H1 (cell line): ENCODE results near the gene FNDC5. TPM values are rescaled to one million over a fixed set of nuclear protein-coding genes. Genes with fewer than 3 reads are reported as not detected.

Experiments used
- CHD7 ChIP-seq: fragments of 300-600 bp; sonication (generic); IDR thresholded peaks from 2 replicates; pipeline ENCODE4 v1.7.1; 2012; ENCODE audit warnings: low read length, moderate library complexity, mild to moderate bottlenecking, inconsistent platforms; ENCODE audit not compliant: insufficient replicate concordance
- EGR1 ChIP-seq: IDR thresholded peaks from 2 replicates; pipeline ENCODE4 v1.6.1; 2011; ENCODE audit warnings: low read depth, low read length, borderline replicate concordance
- HDAC2 ChIP-seq, 2 experiments: fragments of 300-600 bp in 1 of 2; sonication (generic) in 1 of 2; IDR thresholded peaks; 2 replicates each; pipeline ENCODE4 v1.6.1; 2011 to 2012; ENCODE audit warnings: low read depth in 2 of 2, low read length in 2 of 2, mild to moderate bottlenecking in 2 of 2, moderate library complexity in 2 of 2, borderline replicate concordance in 1 of 2, inconsistent platforms in 1 of 2
- NANOG ChIP-seq: IDR thresholded peaks from 2 replicates; pipeline ENCODE4 v1.6.1; 2011; ENCODE audit warnings: low read length, low read depth, mild to moderate bottlenecking, inconsistent platforms; ENCODE audit not compliant: insufficient read depth, poor library complexity, severe bottlenecking
- POLR2A ChIP-seq, 2 experiments: IDR thresholded peaks; 1 replicate in 1 of 2; 2 replicates in 1 of 2; pipeline ENCODE4 v1.6.1; 2011; ENCODE audit warnings: low read depth in 2 of 2, low read length in 2 of 2, mild to moderate bottlenecking in 2 of 2; ENCODE audit errors: control extremely low read depth in 1 of 2
- TCF12 ChIP-seq: IDR thresholded peaks from 2 replicates; pipeline ENCODE4 v1.6.1; 2011; ENCODE audit warnings: low read depth, mild to moderate bottlenecking, low read length
- TEAD4 ChIP-seq: IDR thresholded peaks from 2 replicates; pipeline ENCODE4 v1.6.1; 2012; ENCODE audit warnings: low read depth, low read length, inconsistent platforms, mixed read lengths
- USF2 ChIP-seq: IDR thresholded peaks from 2 replicates; pipeline ENCODE4 v1.6.1; 2011; ENCODE audit warnings: low read length, improper control_type of control experiment
- polyA plus RNA-seq, 7 experiments: library from polyadenylated mRNA; depleted of rRNA in 3 of 7; stranded (reverse) in 5 of 7; unstranded in 2 of 7; fragments of >200 nt in 5 of 7; fragments of 200-250 nt in 2 of 7; gene quantifications; 1 replicate in 5 of 7; 2 replicates in 1 of 7; 4 replicates in 1 of 7; pipeline versions ENCODE4 v1.2.1 to v1.2.3, GENCODE V29; 2011 to 2013; ENCODE audit warnings: missing spikeins in 2 of 7, mixed read lengths in 2 of 7
- total RNA-seq: library from RNA; stranded (reverse); fragmentation: NEBNext Ultra II Directional; extraction: Animal tissue kit (Norgen Biotek cat#: 25700); gene quantifications from 2 replicates; pipeline ENCODE4 v1.2.1, GENCODE V29; 2021

FNDC5 gene
- total and polyA plus RNA-seq, 2 of the 8 experiments (the other 6 are each of a cell fraction or from before 2014, with no cell fraction given): 1.8 to 2.0 TPM

- TF ChIP-seq CHD7 (no peak), TEAD4 (no peak), NANOG (no peak), HDAC2 (IDR thresholded peaks at IDR 0.05; ENCODE audit: borderline replicate concordance in 1 of 2, low read depth in 2 of 2, low read length in 2 of 2) (peak in 1 of 2 experiments; percentile 70; a peak in 1 of 4 replicates), USF2 (no peak), EGR1 (no peak), TCF12 (no peak), POLR2A (IDR thresholded peaks at IDR 0.05; ENCODE audit: control extremely low read depth in 1 of 2, low read depth in 2 of 2, low read length in 2 of 2) (no peak)
These were observed 5.9 kb upstream of the FNDC5 start (continued) for GRCh38 chr1:32876341-32877210.
